ENCODE data around the gene ARR3.
"Not testable (repeated sequence)": the region's sequence is repeated elsewhere in the genome, so short reads cannot be mapped to it uniquely, and the experiment has no call there.

Gene ARR3

DNA sequence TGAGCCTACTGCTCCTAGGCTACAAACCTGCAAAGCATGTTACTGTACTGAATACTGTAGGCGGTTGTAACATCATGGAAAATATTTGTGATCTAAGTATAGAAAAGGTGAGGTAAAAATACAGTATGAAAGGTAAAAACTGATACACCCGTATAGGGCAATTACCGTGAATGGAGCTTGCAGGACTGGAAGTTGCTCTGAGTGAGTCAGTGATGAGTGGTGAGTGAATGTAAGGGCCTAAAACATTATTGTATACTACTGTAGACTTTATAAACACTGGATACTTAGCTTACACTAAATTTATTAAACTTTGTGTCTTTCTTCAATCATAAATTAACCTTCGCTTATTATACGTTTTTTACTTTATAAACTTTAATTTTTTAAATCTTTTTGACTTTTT, 25.5 kb downstream of the ARR3 start:
- in situ Hi-C loops (cut with MboI; ENCODE audit: low sequenced_read_pairs) = no loop called here
- Histone ChIP-seq H3K4me3 (no peak overlapping the region), H3K36me3 (replicated peaks) (peaks cover 46% of the 10 kb centered on the region), H3K9me3 (no peaks in the 10 kb centered on the region), H3K27me3 (ENCODE audit: low read depth) (no peaks in the 10 kb centered on the region), H3K4me1 (peaks cover 13% of the 10 kb centered on the region)
- no peak for DNase-seq (ENCODE audit: low spot score in 2 of 2)

DNA sequence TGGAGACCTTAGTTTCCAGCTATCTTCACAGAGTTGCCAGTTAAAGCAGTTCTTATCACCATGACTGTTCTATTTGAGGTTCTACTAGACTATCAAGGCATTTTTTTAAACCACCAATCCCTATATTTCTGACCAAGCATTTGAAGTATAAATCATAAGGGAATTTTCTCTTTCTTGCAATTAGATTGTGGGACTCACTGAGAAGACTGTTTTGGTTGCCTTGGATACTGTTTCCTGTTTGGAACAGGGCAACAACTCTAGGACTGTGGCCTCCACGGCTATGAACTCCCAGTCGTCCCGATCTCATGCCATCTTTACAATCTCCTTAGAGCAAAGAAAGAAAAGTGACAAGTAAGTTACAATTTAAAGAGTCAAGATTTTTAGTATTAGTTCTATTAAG, 33.6 kb downstream of the ARR3 start:
- peaks cover 82% of the 10 kb centered on the region for H3K36me3 ChIP-seq (replicated peaks)
- no peak overlapping the region for H3K4me3 ChIP-seq
- in situ Hi-C loops (cut with MboI; ENCODE audit: low sequenced_read_pairs) = no loop called here
- no peaks in the 10 kb centered on the region for H3K9me3 ChIP-seq
- no peaks in the 10 kb centered on the region for H3K27me3 ChIP-seq (ENCODE audit: low read depth)
- no peak for DNase-seq (ENCODE audit: low spot score in 2 of 2)
- H3K4me1 ChIP-seq = peaks cover 8% of the 10 kb centered on the region

DNA sequence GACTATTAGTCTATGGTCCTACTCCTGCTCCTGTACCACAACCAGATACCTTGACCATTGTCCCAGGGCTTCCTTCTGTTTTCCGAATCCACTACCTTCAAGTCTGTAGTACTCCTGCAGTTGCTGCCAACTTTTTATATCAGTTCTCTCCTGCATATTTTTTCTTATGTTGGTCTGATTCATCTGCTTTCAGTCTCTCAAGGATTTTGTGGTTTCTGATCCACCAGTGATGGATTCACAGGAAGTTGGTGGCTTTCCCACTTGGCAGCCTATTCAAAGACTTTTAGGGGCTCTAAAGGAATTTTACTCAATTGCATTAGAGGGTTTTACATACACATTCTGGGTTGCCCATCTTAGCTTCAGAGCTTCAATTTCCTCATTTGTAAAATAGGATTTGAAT, 45.4 kb downstream of the ARR3 start:
- H3K9me3 ChIP-seq = no peaks in the 10 kb centered on the region
- peaks cover 53% of the 10 kb centered on the region for H3K36me3 ChIP-seq (replicated peaks)
- in situ Hi-C loops (cut with MboI; ENCODE audit: low sequenced_read_pairs) = no loop called here
- H3K27me3 ChIP-seq (ENCODE audit: low read depth) = no peaks in the 10 kb centered on the region
- no peak for DNase-seq (ENCODE audit: low spot score in 2 of 2)
- H3K4me1 ChIP-seq = peaks cover 12% of the 10 kb centered on the region
- no peak overlapping the region for H3K4me3 ChIP-seq

DNA sequence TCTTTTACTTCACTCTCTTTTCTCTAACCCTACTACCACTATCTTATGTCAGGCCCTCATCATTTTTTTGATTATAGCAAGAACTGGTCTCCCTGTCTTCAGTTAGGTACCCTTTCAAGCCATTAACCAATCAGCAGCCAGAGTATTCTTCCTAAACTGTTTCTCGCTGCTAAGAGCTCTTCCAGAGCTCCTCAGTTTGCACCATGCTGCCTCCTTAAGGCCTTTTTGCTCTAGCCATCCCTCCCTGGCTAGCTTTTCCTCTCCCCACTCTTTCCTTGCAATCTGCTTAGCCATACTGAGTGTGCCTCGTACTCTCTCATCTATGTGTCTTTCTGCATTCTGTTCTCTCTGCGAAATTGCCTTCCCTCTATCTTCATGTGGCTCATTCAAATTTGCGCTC, 54.6 kb downstream of the ARR3 start:
- peaks cover 9% of the 10 kb centered on the region for H3K36me3 ChIP-seq (replicated peaks)
- no peaks in the 10 kb centered on the region for H3K4me1 ChIP-seq
- H3K27me3 ChIP-seq (ENCODE audit: low read depth) = no peaks in the 10 kb centered on the region
- no peak overlapping the region for H3K4me3 ChIP-seq
- DNase-seq (ENCODE audit: low spot score in 2 of 2) = no peak
- no peaks in the 10 kb centered on the region for H3K9me3 ChIP-seq
- in situ Hi-C loops (cut with MboI; ENCODE audit: low sequenced_read_pairs) = no loop called here

DNA sequence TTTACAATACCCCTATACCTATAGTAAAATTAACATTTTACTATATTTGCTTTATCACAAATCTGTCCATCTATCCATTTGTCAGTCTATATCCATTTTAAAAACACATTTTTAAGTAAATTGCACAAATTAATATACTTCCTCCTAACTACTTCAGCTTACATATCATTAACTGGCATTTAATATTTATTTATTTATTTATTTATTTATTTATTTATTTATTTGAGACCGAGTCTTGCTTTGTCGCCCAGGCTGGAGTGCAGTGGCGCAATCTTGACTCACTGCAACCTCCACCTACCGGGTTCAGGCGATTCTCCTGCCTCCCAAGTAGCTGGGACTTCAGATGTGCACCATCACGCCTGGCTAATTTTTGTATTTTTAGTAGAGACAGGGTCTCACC, 55.5 kb downstream of the ARR3 start:
- not testable (repeated sequence) for H3K4me3 ChIP-seq

DNA sequence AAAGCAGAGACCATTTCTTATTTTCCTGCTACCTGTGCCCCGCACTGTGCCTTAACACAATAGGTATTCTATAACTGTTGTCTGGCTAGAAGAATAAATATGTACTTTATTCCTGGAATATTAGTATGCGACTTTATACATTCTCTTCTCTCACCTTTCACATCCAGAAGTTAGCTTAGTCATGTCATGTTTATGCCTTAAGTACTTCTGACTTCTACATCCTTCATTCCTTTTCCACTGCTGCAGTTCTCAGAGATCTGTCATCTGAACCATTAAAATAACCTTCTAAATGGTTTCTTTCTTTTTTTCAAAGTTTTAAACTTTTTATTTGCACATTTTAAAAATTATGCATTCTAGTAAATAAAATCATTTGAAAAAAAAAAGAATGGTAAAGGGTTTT, 56.2 kb downstream of the ARR3 start:
- H3K9me3 ChIP-seq = no peaks in the 10 kb centered on the region
- H3K4me3 ChIP-seq = no peak overlapping the region
- peaks cover 15% of the 10 kb centered on the region for H3K36me3 ChIP-seq (replicated peaks)
- no peaks in the 10 kb centered on the region for H3K4me1 ChIP-seq
- in situ Hi-C loops (cut with MboI; ENCODE audit: low sequenced_read_pairs) = no loop called here
- no peaks in the 10 kb centered on the region for H3K27me3 ChIP-seq (ENCODE audit: low read depth)
- no peak for DNase-seq (ENCODE audit: low spot score in 2 of 2)

More for the DNA sequence above, 55.5 kb downstream of the ARR3 start:
- H3K4me1 ChIP-seq; H3K36me3 ChIP-seq (replicated peaks); H3K9me3 ChIP-seq; in situ Hi-C loops (cut with MboI; ENCODE audit: low sequenced_read_pairs); DNase-seq (ENCODE audit: low spot score in 2 of 2); H3K27me3 ChIP-seq (ENCODE audit: low read depth): not testable (repeated sequence)

DNA sequence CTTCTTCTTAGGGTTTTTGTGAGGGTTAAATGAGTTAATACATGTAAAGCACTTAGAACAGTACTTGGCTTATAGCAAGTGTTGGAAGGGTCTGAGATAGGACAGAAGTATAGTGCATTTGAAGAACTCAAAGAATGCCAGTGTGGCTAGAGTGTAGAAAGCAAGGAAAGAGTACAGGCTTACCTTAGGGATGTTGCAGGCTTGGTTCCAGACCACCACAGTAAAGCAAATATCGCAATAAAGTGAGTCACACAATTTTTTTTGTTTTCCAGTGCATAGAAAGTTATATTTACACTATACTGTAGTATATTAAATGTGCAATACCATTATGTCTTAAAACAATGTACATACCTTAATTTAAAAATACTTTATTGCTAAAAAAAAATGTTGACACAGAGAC, 63.0 kb downstream of the ARR3 start:
- in situ Hi-C loops (cut with MboI; ENCODE audit: low sequenced_read_pairs) = no loop called here

More for the DNA sequence above, 63.0 kb downstream of the ARR3 start:
- Histone ChIP-seq H3K4me1 (no peaks in the 10 kb centered on the region), H3K9me3 (no peaks in the 10 kb centered on the region), H3K4me3 (no peak overlapping the region), H3K27me3 (ENCODE audit: low read depth) (no peaks in the 10 kb centered on the region), H3K36me3 (replicated peaks) (peaks cover 76% of the 10 kb centered on the region)
- no peak for DNase-seq (ENCODE audit: low spot score in 2 of 2)

Measured in HAP-1 (cell line).